Activated CD4-positive, alpha-beta memory T cell treated with anti-CD3 and anti-CD28 coated beads, Interleukin-2, amount 10 ng/mL, durations not matched to agents 7 days and 5 days (primary cell): ENCODE results near the gene ST3GAL5. TPM values are rescaled to one million over a fixed set of nuclear protein-coding genes. Genes with fewer than 3 reads are reported as not detected.

ENCODE experiments used
- CTCF ChIA-PET: fragments of 350-600 bp; sonication (Branson Sonifier 250); formaldehyde crosslinking; loops from one replicate; lab custom pipeline; 2021; ENCODE audit warnings: antibody characterized with exemption, inconsistent platforms; lab: Charles Lee
- POLR2A ChIA-PET: fragments of 350-600 bp; sonication (Branson Sonifier 250); formaldehyde crosslinking; loops from one replicate; lab custom pipeline; 2021; ENCODE audit warnings: antibody characterized with exemption; lab: Charles Lee
- DNase-seq: peaks from one replicate; pipeline ENCODE4 v3.0.0-alpha.2; 2020
- H3K27ac Mint-ChIP-seq: one replicate; pipeline ENCODE4 v1.8.0; 2021; ENCODE audit warnings: mild to moderate bottlenecking, mixed read lengths
- H3K27me3 Mint-ChIP-seq: one replicate; pipeline ENCODE4 v1.8.0; 2021; ENCODE audit warnings: mixed read lengths
- H3K36me3 Mint-ChIP-seq: one replicate; pipeline ENCODE4 v1.8.0; 2021; ENCODE audit warnings: low read depth, mixed read lengths
- H3K4me1 Mint-ChIP-seq: one replicate; pipeline ENCODE4 v1.8.0; 2021; ENCODE audit warnings: mixed read lengths
- H3K4me3 Mint-ChIP-seq: one replicate; pipeline ENCODE4 v1.8.0; 2021; ENCODE audit warnings: mild to moderate bottlenecking, mixed read lengths
- H3K9me3 Mint-ChIP-seq: one replicate; pipeline ENCODE4 v1.8.0; 2021; ENCODE audit warnings: mixed read lengths
- total RNA-seq, 2 experiments: library from RNA; stranded (reverse); gene quantifications; one replicate each; pipeline ENCODE4 v1.2.3, GENCODE V29; 2021

Gene ST3GAL5
- total RNA-seq, 2 experiments from 2014 or later, result 58.3 to 67.1 TPM

- DNase-seq, result peak; percentile 45
- H3K36me3 Mint-ChIP-seq, result no peaks in the 10 kb centered on the region
- peaks cover 9% of the 10 kb centered on the region for H3K4me1 Mint-ChIP-seq
- H3K4me3 Mint-ChIP-seq, result no peak overlapping the region
- ChIA-PET POLR2A (no interaction called here), CTCF (interaction anchor here (1.0 to 1.1 kb wide), 3 partner anchors 23 to 95 kb away, joined by 3 read pairs; no protein-coding TSS in a partner anchor)
- peaks cover 17% of the 10 kb centered on the region for H3K27me3 Mint-ChIP-seq
- no peak overlapping the region for H3K27ac Mint-ChIP-seq
- H3K9me3 Mint-ChIP-seq, result no peaks in the 10 kb centered on the region
These were observed 84.2 kb downstream of the ST3GAL5 start for GRCh38 chr2:85804583-85804982.

GRCh38 chr2:85803704-85804425, 84.9 kb downstream of the ST3GAL5 start:
- ChIA-PET POLR2A (no interaction called here), CTCF (interaction anchor here (0.8 kb wide), 1 partner anchor 10 kb away, joined by 4 read pairs; no protein-coding TSS in a partner anchor)
- no peak overlapping the region for H3K4me3 Mint-ChIP-seq
- H3K4me1 Mint-ChIP-seq, result peaks cover 10% of the 10 kb centered on the region
- peaks cover 20% of the 10 kb centered on the region for H3K27me3 Mint-ChIP-seq
- no peak for DNase-seq
- no peaks in the 10 kb centered on the region for H3K9me3 Mint-ChIP-seq
- no peak overlapping the region for H3K27ac Mint-ChIP-seq
- H3K36me3 Mint-ChIP-seq, result no peaks in the 10 kb centered on the region

- no peak overlapping the region for H3K4me3 Mint-ChIP-seq
- POLR2A ChIA-PET, result no interaction called here
These were observed 86.3 kb downstream of the ST3GAL5 start for GRCh38 chr2:85802354-85803103.

GRCh38 chr2:85801871-85802270, 86.9 kb downstream of the ST3GAL5 start:
- H3K27ac Mint-ChIP-seq, result no peak overlapping the region
- peaks cover 32% of the 10 kb centered on the region for H3K27me3 Mint-ChIP-seq
- no peaks in the 10 kb centered on the region for H3K36me3 Mint-ChIP-seq
- peak; percentile 11 for DNase-seq
- ChIA-PET CTCF (interaction anchor here (1.4 to 1.9 kb wide), 3 partner anchors 51 to 277 kb away, joined by 4 to 5 read pairs (median 4); no protein-coding TSS in a partner anchor), POLR2A (no interaction called here)
- H3K9me3 Mint-ChIP-seq, result no peaks in the 10 kb centered on the region
- no peak overlapping the region for H3K4me3 Mint-ChIP-seq
- H3K4me1 Mint-ChIP-seq, result peaks cover 10% of the 10 kb centered on the region

More at GRCh38 chr2:85802354-85803103, 86.3 kb downstream of the ST3GAL5 start:
- Mint-ChIP-seq H3K36me3 (no peaks in the 10 kb centered on the region), H3K27me3 (peaks cover 27% of the 10 kb centered on the region), H3K4me1 (peaks cover 10% of the 10 kb centered on the region), H3K27ac (no peak overlapping the region), H3K9me3 (no peaks in the 10 kb centered on the region)
- CTCF ChIA-PET, result interaction anchor here (0.6 to 1.9 kb wide), 5 partner anchors 12 to 456 kb away, joined by 3 to 5 read pairs (median 4); no protein-coding TSS in a partner anchor
- DNase-seq, result peak; percentile 8

- no peak overlapping the region for H3K4me3 Mint-ChIP-seq
- no peaks in the 10 kb centered on the region for H3K9me3 Mint-ChIP-seq
- no peak overlapping the region for H3K27ac Mint-ChIP-seq
- peaks cover 28% of the 10 kb centered on the region for H3K27me3 Mint-ChIP-seq
- DNase-seq, result no peak
- POLR2A ChIA-PET, result no interaction called here
- no peaks in the 10 kb centered on the region for H3K36me3 Mint-ChIP-seq
- H3K4me1 Mint-ChIP-seq, result peaks cover 10% of the 10 kb centered on the region
- CTCF ChIA-PET, result interaction anchor here (1.4 to 2.0 kb wide), 5 partner anchors 13 to 278 kb away, joined by 3 to 6 read pairs (median 4); no protein-coding TSS in a partner anchor
These were observed 88.2 kb downstream of the ST3GAL5 start for GRCh38 chr2:85800586-85800985.

GRCh38 chr2:85799215-85799956, 89.4 kb downstream of the ST3GAL5 start:
- ChIA-PET POLR2A (no interaction called here), CTCF (interaction anchor here (0.8 to 2.0 kb wide), 4 partner anchors 15 to 71 kb away, joined by 3 to 6 read pairs (median 4); no protein-coding TSS in a partner anchor)
- H3K36me3 Mint-ChIP-seq, result no peaks in the 10 kb centered on the region
- H3K4me3 Mint-ChIP-seq, result no peak overlapping the region
- H3K27ac Mint-ChIP-seq, result no peak overlapping the region
- peaks cover 29% of the 10 kb centered on the region for H3K27me3 Mint-ChIP-seq
- no peak for DNase-seq
- H3K4me1 Mint-ChIP-seq, result peaks cover 3% of the 10 kb centered on the region
- no peaks in the 10 kb centered on the region for H3K9me3 Mint-ChIP-seq

- H3K36me3 Mint-ChIP-seq, result no peaks in the 10 kb centered on the region
- ChIA-PET POLR2A (no interaction called here), CTCF (no interaction called here)
- H3K9me3 Mint-ChIP-seq, result no peaks in the 10 kb centered on the region
- no peak for DNase-seq
- peaks cover 31% of the 10 kb centered on the region for H3K27me3 Mint-ChIP-seq
- peaks cover 2% of the 10 kb centered on the region for H3K4me1 Mint-ChIP-seq
- H3K4me3 Mint-ChIP-seq, result no peak overlapping the region
- H3K27ac Mint-ChIP-seq, result no peak overlapping the region
These were observed 90.9 kb downstream of the ST3GAL5 start for GRCh38 chr2:85797921-85798320.

GRCh38 chr2:85797263-85797660, 91.5 kb downstream of the ST3GAL5 start:
- POLR2A ChIA-PET, result no interaction called here
- CTCF ChIA-PET, result no interaction called here
- Mint-ChIP-seq H3K4me3 (no peak overlapping the region), H3K27ac (no peak overlapping the region), H3K27me3 (peaks cover 38% of the 10 kb centered on the region), H3K36me3 (no peaks in the 10 kb centered on the region), H3K9me3 (no peaks in the 10 kb centered on the region), H3K4me1 (peaks cover 2% of the 10 kb centered on the region)
- no peak for DNase-seq

- POLR2A ChIA-PET, result no interaction called here
- Mint-ChIP-seq H3K4me1 (peaks cover 2% of the 10 kb centered on the region), H3K4me3 (no peak overlapping the region), H3K27ac (no peak overlapping the region), H3K9me3 (no peaks in the 10 kb centered on the region), H3K36me3 (no peaks in the 10 kb centered on the region), H3K27me3 (peaks cover 42% of the 10 kb centered on the region)
- CTCF ChIA-PET, result no interaction called here
- DNase-seq, result no peak
These were observed 92.2 kb downstream of the ST3GAL5 start for GRCh38 chr2:85796341-85797262.

- no peak overlapping the region for H3K27ac Mint-ChIP-seq
- H3K27me3 Mint-ChIP-seq, result peaks cover 45% of the 10 kb centered on the region
- ChIA-PET POLR2A (no interaction called here), CTCF (no interaction called here)
- H3K9me3 Mint-ChIP-seq, result no peaks in the 10 kb centered on the region
- DNase-seq, result no peak
- no peaks in the 10 kb centered on the region for H3K36me3 Mint-ChIP-seq
- H3K4me1 Mint-ChIP-seq, result peaks cover 2% of the 10 kb centered on the region
- no peak overlapping the region for H3K4me3 Mint-ChIP-seq
These were observed 92.8 kb downstream of the ST3GAL5 start for GRCh38 chr2:85796046-85796340.

- CTCF ChIA-PET, result interaction anchor here (0.8 kb wide), 1 partner anchor 18 kb away, joined by 3 read pairs; no protein-coding TSS in a partner anchor
- H3K9me3 Mint-ChIP-seq, result no peaks in the 10 kb centered on the region
- H3K36me3 Mint-ChIP-seq, result no peaks in the 10 kb centered on the region
- H3K4me3 Mint-ChIP-seq, result no peak overlapping the region
- H3K4me1 Mint-ChIP-seq, result peaks cover 2% of the 10 kb centered on the region
- no peak overlapping the region for H3K27ac Mint-ChIP-seq
- no peak for DNase-seq
- H3K27me3 Mint-ChIP-seq, result peaks cover 49% of the 10 kb centered on the region
- POLR2A ChIA-PET, result no interaction called here
These were observed 93.3 kb downstream of the ST3GAL5 start for GRCh38 chr2:85795331-85796045.
